ENCODE results near the gene SLC23A1. TPM values are rescaled to one million over a fixed set of nuclear protein-coding genes. Genes with fewer than 3 reads are reported as not detected.

Gene SLC23A1
- under 1 TPM; 0.35 to 0.93 TPM for total RNA-seq
- polyA plus RNA-seq (2013, experiment 1 of 2) = 0.28 TPM
- polyA plus RNA-seq (2013, experiment 2 of 2) = not detected
- long read RNA-seq, experiment 1 = 0 reads
- long read RNA-seq, experiment 2, partial matches to known transcripts = 1 of 1 reads
- long read RNA-seq, experiment 2, other reads (novel, unspliced or antisense) = 0 of 1 reads
- long read RNA-seq, experiment 3 = 0 reads
- long read RNA-seq, experiment 4 = 0 reads

- no peak within 1 kb of the TSS for H3K27ac ChIP-seq (ENCODE audit: low read depth, low read length)
- Mint-ChIP-seq H3K27ac (no peak within 1 kb of the TSS), H3K27me3 (ENCODE audit: insufficient read depth) (no peaks in the 10 kb centered on the region), H3K4me1 (peaks cover 22% of the 10 kb centered on the region), H3K36me3 (ENCODE audit: low read depth) (peaks cover 2% of the 10 kb centered on the region), H3K4me3 (no peak within 1 kb of the TSS), H3K9me3 (no peaks in the 10 kb centered on the region)
- DNase-seq = peak; percentile 49
- H3K4me1 ChIP-seq (ENCODE audit: control insufficient read depth, insufficient read depth, low read length) = peaks cover 6% of the 10 kb centered on the region
- no peak within 1 kb of the TSS for H3K9ac ChIP-seq (ENCODE audit: extremely low read depth, low read length, poor library complexity, severe bottlenecking)
- TF ChIP-seq CTCF (conservative IDR thresholded peaks at IDR 0.05) = no peak
- no peaks in the 10 kb centered on the region for H3K36me3 ChIP-seq (ENCODE audit: control insufficient read depth, insufficient read depth, low read length)
- WGBS, 2 experiments (ENCODE audit: insufficient coverage in 1 of 2, insufficient read length in 1 of 2) = 88 to 92% methylated on average over 9 to 10 of the region's 10 CpGs
- no peaks in the 10 kb centered on the region for H3K27me3 ChIP-seq (ENCODE audit: control insufficient read depth, insufficient read depth, low read length, poor library complexity, severe bottlenecking)
- no peak within 1 kb of the TSS for H3K4me3 ChIP-seq (ENCODE audit: low read length)
- no peaks in the 10 kb centered on the region for H3K9me3 ChIP-seq (ENCODE audit: control insufficient read depth, low read length)
Measured at GRCh38 chr5:139383275-139383992, at the start of gene SLC23A1. Gene SLC23A1 (minus strand): TSS chr5:139383297. CDS start chr5:139383253, 44 bp downstream.

GRCh38 chr5:139431706-139432105 is 48.6 kb upstream of the SLC23A1 start:
- no peak overlapping the region for H3K4me3 Mint-ChIP-seq
- H3K27ac ChIP-seq (ENCODE audit: low read depth, low read length) = no peak overlapping the region
- no peak overlapping the region for H3K9ac ChIP-seq (ENCODE audit: extremely low read depth, low read length, poor library complexity, severe bottlenecking)
- no peak overlapping the region for H3K4me3 ChIP-seq (ENCODE audit: low read length)
- H3K27ac Mint-ChIP-seq = no peak overlapping the region
- H3K27me3 Mint-ChIP-seq (ENCODE audit: insufficient read depth) = no peaks in the 10 kb centered on the region
- H3K9me3 Mint-ChIP-seq = no peaks in the 10 kb centered on the region
- WGBS, 2 experiments (ENCODE audit: insufficient coverage in 1 of 2, insufficient read length in 1 of 2) = 92% methylated on average over 1 of the region's 1 CpG; no CpG with 5 or more reads in 1 of the 2 experiments
- H3K27me3 ChIP-seq (ENCODE audit: control insufficient read depth, insufficient read depth, low read length, poor library complexity, severe bottlenecking) = no peaks in the 10 kb centered on the region
- H3K4me1 ChIP-seq (ENCODE audit: control insufficient read depth, insufficient read depth, low read length) = no peaks in the 10 kb centered on the region
- peaks cover 1% of the 10 kb centered on the region for H3K36me3 ChIP-seq (ENCODE audit: control insufficient read depth, insufficient read depth, low read length)
- no peak for DNase-seq
- H3K36me3 Mint-ChIP-seq (ENCODE audit: low read depth) = peaks cover 39% of the 10 kb centered on the region
- no peak for TF ChIP-seq CTCF (conservative IDR thresholded peaks at IDR 0.05)
- H3K9me3 ChIP-seq (ENCODE audit: control insufficient read depth, low read length) = no peaks in the 10 kb centered on the region
- H3K4me1 Mint-ChIP-seq = no peaks in the 10 kb centered on the region

GRCh38 chr5:139430015-139430414 is 46.9 kb upstream of the SLC23A1 start:
- H3K9me3 ChIP-seq (ENCODE audit: control insufficient read depth, low read length) = no peaks in the 10 kb centered on the region
- no peak overlapping the region for H3K4me3 Mint-ChIP-seq
- H3K27me3 ChIP-seq (ENCODE audit: control insufficient read depth, insufficient read depth, low read length, poor library complexity, severe bottlenecking) = no peaks in the 10 kb centered on the region
- 100% methylated on average over 1 to 2 of the region's 2 CpGs for WGBS, 2 experiments (ENCODE audit: insufficient coverage in 1 of 2, insufficient read length in 1 of 2)
- H3K4me1 Mint-ChIP-seq = no peaks in the 10 kb centered on the region
- no peaks in the 10 kb centered on the region for H3K9me3 Mint-ChIP-seq
- no peaks in the 10 kb centered on the region for H3K27me3 Mint-ChIP-seq (ENCODE audit: insufficient read depth)
- peaks cover 44% of the 10 kb centered on the region for H3K36me3 Mint-ChIP-seq (ENCODE audit: low read depth)
- no peak overlapping the region for H3K27ac ChIP-seq (ENCODE audit: low read depth, low read length)
- no peaks in the 10 kb centered on the region for H3K36me3 ChIP-seq (ENCODE audit: control insufficient read depth, insufficient read depth, low read length)
- no peaks in the 10 kb centered on the region for H3K4me1 ChIP-seq (ENCODE audit: control insufficient read depth, insufficient read depth, low read length)
- no peak for DNase-seq
- no peak overlapping the region for H3K9ac ChIP-seq (ENCODE audit: extremely low read depth, low read length, poor library complexity, severe bottlenecking)
- H3K4me3 ChIP-seq (ENCODE audit: low read length) = no peak overlapping the region
- no peak overlapping the region for H3K27ac Mint-ChIP-seq
- TF ChIP-seq CTCF (conservative IDR thresholded peaks at IDR 0.05) = no peak

All from endodermal cell (in vitro differentiated cells).